OCI-LY3 (cell line): ENCODE measurements around the gene FIBP.

Experiments used
- CTCF ChIP-seq: fragments of 200-600, 300-600 bp; sonication (generic); IDR thresholded peaks from 2 replicates; pipeline ENCODE4 v1.5.1; 2014; ENCODE audit warnings: antibody characterized with exemption, low read length, low read depth
- EZH2phosphoT487 ChIP-seq: fragments of 200-600 bp; shearing (Covaris generic); IDR thresholded peaks from 2 replicates; pipeline ENCODE4 v1.6.1; 2018; ENCODE audit warnings: antibody characterized with exemption, mixed run types, low read depth

- TF ChIP-seq CTCF, result no peak
- no peak for TF ChIP-seq EZH2phosphoT487
Measured at GRCh38 chr11:65851811-65852507, 36.3 kb downstream of the FIBP start.
